HEK293T (cell line): Measurements from ENCODE around the gene NDUFC1.

Experiments used
- CTCF ChIA-PET: fragments of 350-600 bp; formaldehyde crosslinking; extraction: SDS; loops from one replicate; lab custom pipeline; 2021; ENCODE audit warnings: antibody characterized with exemption, inconsistent platforms; lab: Yijun Ruan, JAX
- POLR2A ChIA-PET: fragments of 350-600 bp; formaldehyde crosslinking; extraction: SDS; loops from one replicate; lab custom pipeline; 2020; ENCODE audit warnings: antibody characterized with exemption, inconsistent platforms; lab: Yijun Ruan, JAX
- DNase-seq: peaks from one replicate; pipeline ENCODE4 v3.0.0; 2012; ENCODE audit warnings: mixed read lengths; ENCODE audit errors: extremely low spot score
- ARNT ChIP-seq: fragments of 450-650 bp; IDR thresholded peaks from 2 replicates; pipeline ENCODE4 v1.6.1; 2017; ENCODE audit warnings: mild to moderate bottlenecking
- BHLHE40 ChIP-seq: fragments of 450-650 bp; IDR thresholded peaks from 2 replicates; pipeline ENCODE4 v1.6.1; 2016; ENCODE audit warnings: mild to moderate bottlenecking, moderate library complexity, borderline replicate concordance
- CTBP1 ChIP-seq: fragments of 450-650 bp; IDR thresholded peaks from 2 replicates; pipeline ENCODE4 v1.6.1; 2016; ENCODE audit warnings: borderline replicate concordance
- ELF4 ChIP-seq: fragments of 450-650 bp; IDR thresholded peaks from 2 replicates; pipeline ENCODE4 v1.6.1; 2017; ENCODE audit warnings: antibody characterized with exemption
- FOXA1 ChIP-seq: fragments of 450-650 bp; IDR thresholded peaks from 2 replicates; pipeline ENCODE4 v1.6.1; 2016; ENCODE audit warnings: mild to moderate bottlenecking
- FOXK2 ChIP-seq: fragments of 450-650 bp; IDR thresholded peaks from 2 replicates; pipeline ENCODE4 v1.6.1; 2016; ENCODE audit warnings: mild to moderate bottlenecking
- FOXM1 ChIP-seq: fragments of 450-650 bp; IDR thresholded peaks from 2 replicates; pipeline ENCODE4 v1.6.1; 2017; ENCODE audit warnings: mild to moderate bottlenecking, borderline replicate concordance
- HDGF ChIP-seq: fragments of 450-650 bp; IDR thresholded peaks from 2 replicates; pipeline ENCODE4 v1.6.1; 2017; ENCODE audit warnings: antibody characterized with exemption, borderline replicate concordance
- L3MBTL2 ChIP-seq: fragments of 450-650 bp; conservative IDR thresholded peaks from 2 replicates; pipeline ENCODE4 v1.6.1; 2016; ENCODE audit warnings: mild to moderate bottlenecking
- LEF1 ChIP-seq: fragments of 450-650 bp; IDR thresholded peaks from 2 replicates; pipeline ENCODE4 v1.6.1; 2017; ENCODE audit warnings: mild to moderate bottlenecking, borderline replicate concordance
- NFRKB ChIP-seq: fragments of 450-650 bp; IDR thresholded peaks from 2 replicates; pipeline ENCODE4 v1.6.1; 2016; ENCODE audit warnings: mild to moderate bottlenecking, moderate library complexity
- PKNOX1 ChIP-seq: fragments of 450-650 bp; IDR thresholded peaks from 2 replicates; pipeline ENCODE4 v1.6.1; 2016
- SP1 ChIP-seq: fragments of 450-650 bp; IDR thresholded peaks from 2 replicates; pipeline ENCODE4 v1.6.1; 2017
- SUZ12 ChIP-seq: fragments of 450-650 bp; IDR thresholded peaks from 2 replicates; pipeline ENCODE4 v1.6.1; 2016; ENCODE audit warnings: mild to moderate bottlenecking
- TARDBP ChIP-seq: fragments of 450-650 bp; IDR thresholded peaks from 2 replicates; pipeline ENCODE4 v1.6.1; 2016
- ZNF384 ChIP-seq: fragments of 450-650 bp; IDR thresholded peaks from 2 replicates; pipeline ENCODE4 v1.6.1; 2016

NDUFC1 gene

GRCh38 chr4:139295206-139295941 is 6.9 kb downstream of the NDUFC1 start:
- DNase-seq: peak; percentile 88
- ChIA-PET POLR2A (interaction anchor here (0.5 to 3.6 kb wide), 17 partner anchors 10 to 280 kb away, joined by 3 to 29 read pairs (median 3); partner anchors contain the start of genes ELF2, MGARP, NOCT and SETD7), CTCF (interaction anchor here (0.6 to 2.8 kb wide), 33 partner anchors 9 to 266 kb away, joined by 3 to 20 read pairs (median 5); partner anchors contain the start of genes ELF2 and MGARP)
- TF ChIP-seq L3MBTL2 (0 out of 2 replicates have a peak, but pooled peaks have one; percentile 23), TARDBP (no peak), BHLHE40 (no peak), NFRKB (no peak), LEF1 (no peak), ZNF384 (no peak), FOXA1 (no peak)

- CTCF ChIA-PET: interaction anchor here (1.3 kb wide), 1 partner anchor 9 kb away, joined by 3 read pairs; no protein-coding TSS in a partner anchor
- DNase-seq: no peak
- no peak for TF ChIP-seq CTBP1
- TF ChIP-seq ARNT: no peak
- no peak for TF ChIP-seq LEF1
- POLR2A ChIA-PET: interaction anchor here (0.6 kb wide), 1 partner anchor 15 kb away, joined by 3 read pairs; the partner anchor contains the start of gene NAA15
Observed at GRCh38 chr4:139286186-139286698, 16.0 kb downstream of the NDUFC1 start.

- CTCF ChIA-PET: interaction anchor here (1.3 to 1.4 kb wide), 2 partner anchors 18 to 23 kb away, joined by 3 to 6 read pairs; partner anchors contain the start of gene NAA15
- DNase-seq: no peak
- TF ChIP-seq NFRKB (no peak), FOXK2 (no peak), ARNT (no peak), ELF4 (no peak), FOXM1 (no peak), SUZ12 (no peak), FOXA1 (no peak), SP1 (no peak), ZNF384 (no peak), TARDBP (no peak), HDGF (no peak), BHLHE40 (no peak)
- POLR2A ChIA-PET: interaction anchor here (1.2 to 1.3 kb wide), 3 partner anchors 17 to 105 kb away, joined by 3 to 8 read pairs (median 6); partner anchors contain the start of genes ELF2 and NAA15
Observed at GRCh38 chr4:139282721-139283075, 19.6 kb downstream of the NDUFC1 start.

GRCh38 chr4:139282065-139282720 is 20.1 kb downstream of the NDUFC1 start:
- DNase-seq: no peak
- no peak for TF ChIP-seq PKNOX1
- no peak for TF ChIP-seq L3MBTL2
- TF ChIP-seq ZNF384: no peak
- TF ChIP-seq CTBP1: no peak
- CTCF ChIA-PET: interaction anchor here (0.7 to 3.4 kb wide), 6 partner anchors 10 to 862 kb away, joined by 3 to 20 read pairs (median 3); partner anchors contain the start of gene NAA15
- POLR2A ChIA-PET: interaction anchor here (1.2 to 1.3 kb wide), 3 partner anchors 16 to 104 kb away, joined by 3 to 8 read pairs (median 6); partner anchors contain the start of genes ELF2 and NAA15

- TF ChIP-seq LEF1 (no peak), CTBP1 (no peak), PKNOX1 (no peak), SUZ12 (no peak), L3MBTL2 (no peak), FOXK2 (no peak), ARNT (no peak), FOXM1 (no peak), SP1 (no peak), HDGF (no peak), BHLHE40 (no peak), NFRKB (no peak), ELF4 (no peak), FOXA1 (no peak), TARDBP (no peak), ZNF384 (no peak)
- DNase-seq: peak; percentile 48
- ChIA-PET CTCF (interaction anchor here (0.9 to 3.4 kb wide), 5 partner anchors 11 to 52 kb away, joined by 3 to 20 read pairs (median 3); no protein-coding TSS in a partner anchor), POLR2A (interaction anchor here (0.8 to 2.6 kb wide), 12 partner anchors 14 to 196 kb away, joined by 3 to 17 read pairs (median 4); partner anchors contain the start of gene NAA15)
Observed at GRCh38 chr4:139279760-139280620, 22.3 kb downstream of the NDUFC1 start, which contains the start of gene MGARP. Gene MGARP (minus strand): TSS chr4:139280225. CDS start chr4:139280158, 67 bp downstream.
